Measurements from ENCODE around the gene MAPK8IP3.

Gene MAPK8IP3

DNA sequence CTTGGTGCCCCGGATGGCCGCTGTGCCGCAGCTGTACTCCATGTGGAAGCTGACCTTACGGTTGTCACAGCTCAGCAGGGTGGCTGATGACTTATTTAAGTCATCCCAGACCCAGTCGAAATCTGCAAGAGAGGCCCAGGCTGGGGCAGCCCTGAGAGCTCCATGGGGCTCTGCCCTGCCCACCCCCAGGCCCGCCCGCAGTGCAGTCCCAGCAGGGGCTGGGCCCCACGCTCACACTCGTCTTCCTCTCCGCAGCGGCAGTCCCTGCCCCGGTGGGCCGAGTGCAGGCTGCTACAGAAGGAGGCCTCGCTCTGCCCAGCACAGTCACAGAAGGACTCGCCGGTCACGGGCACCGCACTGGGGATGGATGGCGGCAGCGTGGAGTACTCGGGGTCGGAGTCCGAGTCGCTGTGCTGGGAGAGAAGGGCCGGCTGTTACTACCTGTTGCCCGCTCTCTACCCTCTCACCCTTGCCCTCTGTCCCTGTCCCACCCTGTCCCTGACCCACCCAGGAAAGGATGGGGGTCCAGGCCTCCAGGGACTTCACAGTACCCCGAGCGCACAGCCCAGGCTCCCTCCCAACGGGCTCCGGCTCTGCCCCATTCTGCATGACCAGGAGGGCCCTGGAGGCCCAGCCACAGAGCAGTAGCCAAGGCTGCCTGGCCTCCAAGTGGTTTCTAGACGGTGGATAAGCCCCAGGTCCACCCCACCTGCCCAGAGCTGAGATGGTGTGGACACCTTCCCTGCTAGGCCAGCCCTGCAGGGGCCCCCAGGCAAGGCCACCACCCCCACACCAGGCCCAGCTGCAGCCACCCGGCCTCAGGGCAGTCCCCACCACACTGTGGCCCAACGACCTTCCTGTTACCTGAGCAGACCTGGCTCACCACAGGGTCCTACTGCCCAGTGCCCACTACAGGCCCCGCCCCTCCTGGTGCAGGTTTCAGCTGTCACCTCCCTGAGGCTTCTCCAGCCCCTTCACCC, 72.5 kb downstream of the MAPK8IP3 start:
- Histone ChIP-seq H3K79me2 (ENCODE audit: insufficient read depth, low read length) (peaks cover 67% of the 10 kb centered on the region), H4K20me1 (ENCODE audit: insufficient read depth, low read length) (peaks cover 75% of the 10 kb centered on the region), H3K27ac (ENCODE audit: low read length) (no peak overlapping the region), H3K27me3 (ENCODE audit: insufficient read depth, low read length, poor library complexity) (no peaks in the 10 kb centered on the region), H3K36me3 (ENCODE audit: insufficient read depth, low read length) (peaks cover 70% of the 10 kb centered on the region), H3K4me1 (ENCODE audit: insufficient read depth, low read length) (peaks cover 44% of the 10 kb centered on the region), H3K9ac (ENCODE audit: low read depth, low read length) (no peak overlapping the region), H2AFZ (ENCODE audit: low read depth, low read length) (no peak overlapping the region), H3K4me2 (ENCODE audit: insufficient read depth, low read length) (no peak overlapping the region), H3K4me3 (ENCODE audit: low read depth in 1 of 2, low read length in 2 of 2) (no peak overlapping the region), H3K9me3 (ENCODE audit: insufficient read depth, low read length, severe bottlenecking) (no peaks in the 10 kb centered on the region)
- no peak for DNase-seq
- ATAC-seq (ENCODE audit: insufficient read depth, low read depth), result no peak
- TF ChIP-seq EZH2 (IDR thresholded peaks at IDR 0.05; ENCODE audit: borderline replicate concordance, low read depth, low read length, severe bottlenecking), result no peak
- TF ChIP-seq, protein P1, sequence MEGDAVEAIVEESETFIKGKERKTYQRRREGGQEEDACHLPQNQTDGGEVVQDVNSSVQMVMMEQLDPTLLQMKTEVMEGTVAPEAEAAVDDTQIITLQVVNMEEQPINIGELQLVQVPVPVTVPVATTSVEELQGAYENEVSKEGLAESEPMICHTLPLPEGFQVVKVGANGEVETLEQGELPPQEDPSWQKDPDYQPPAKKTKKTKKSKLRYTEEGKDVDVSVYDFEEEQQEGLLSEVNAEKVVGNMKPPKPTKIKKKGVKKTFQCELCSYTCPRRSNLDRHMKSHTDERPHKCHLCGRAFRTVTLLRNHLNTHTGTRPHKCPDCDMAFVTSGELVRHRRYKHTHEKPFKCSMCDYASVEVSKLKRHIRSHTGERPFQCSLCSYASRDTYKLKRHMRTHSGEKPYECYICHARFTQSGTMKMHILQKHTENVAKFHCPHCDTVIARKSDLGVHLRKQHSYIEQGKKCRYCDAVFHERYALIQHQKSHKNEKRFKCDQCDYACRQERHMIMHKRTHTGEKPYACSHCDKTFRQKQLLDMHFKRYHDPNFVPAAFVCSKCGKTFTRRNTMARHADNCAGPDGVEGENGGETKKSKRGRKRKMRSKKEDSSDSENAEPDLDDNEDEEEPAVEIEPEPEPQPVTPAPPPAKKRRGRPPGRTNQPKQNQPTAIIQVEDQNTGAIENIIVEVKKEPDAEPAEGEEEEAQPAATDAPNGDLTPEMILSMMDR (IDR thresholded peaks at IDR 0.05; ENCODE audit: borderline replicate concordance, extremely low read depth, low read length, poor library complexity, severe bottlenecking), result no peak

- Histone ChIP-seq H3K27ac (ENCODE audit: low read length) (no peak overlapping the region), H3K36me3 (ENCODE audit: insufficient read depth, low read length) (peaks cover 70% of the 10 kb centered on the region), H3K9me3 (ENCODE audit: insufficient read depth, low read length, severe bottlenecking) (no peaks in the 10 kb centered on the region), H3K4me3 (ENCODE audit: low read depth in 1 of 2, low read length in 2 of 2) (no peak overlapping the region), H3K4me1 (ENCODE audit: insufficient read depth, low read length) (peaks cover 45% of the 10 kb centered on the region), H2AFZ (ENCODE audit: low read depth, low read length) (no peak overlapping the region), H3K4me2 (ENCODE audit: insufficient read depth, low read length) (no peak overlapping the region), H4K20me1 (ENCODE audit: insufficient read depth, low read length) (peaks cover 75% of the 10 kb centered on the region), H3K79me2 (ENCODE audit: insufficient read depth, low read length) (peaks cover 66% of the 10 kb centered on the region), H3K9ac (ENCODE audit: low read depth, low read length) (peak overlapping the region; percentile 17; the same call in 1 of the 2 replicates), H3K27me3 (ENCODE audit: insufficient read depth, low read length, poor library complexity) (no peaks in the 10 kb centered on the region)
- TF ChIP-seq, protein P1 (IDR thresholded peaks at IDR 0.05; ENCODE audit: borderline replicate concordance, extremely low read depth, low read length, poor library complexity, severe bottlenecking), result no peak
- no peak for TF ChIP-seq EZH2 (IDR thresholded peaks at IDR 0.05; ENCODE audit: borderline replicate concordance, low read depth, low read length, severe bottlenecking)
- no peak for ATAC-seq (ENCODE audit: insufficient read depth, low read depth)
- DNase-seq, result no peak
Observed at GRCh38 chr16:1779234-1779701, 73.3 kb downstream of the MAPK8IP3 start.

GRCh38 chr16:1779741-1780676, 74.0 kb downstream of the MAPK8IP3 start:
- H3K36me3 ChIP-seq (ENCODE audit: insufficient read depth, low read length), result peaks cover 68% of the 10 kb centered on the region
- peaks cover 44% of the 10 kb centered on the region for H3K4me1 ChIP-seq (ENCODE audit: insufficient read depth, low read length)
- ATAC-seq (ENCODE audit: insufficient read depth, low read depth) (no peak), DNase-seq (no peak)
- H3K4me2 ChIP-seq (ENCODE audit: insufficient read depth, low read length), result peak overlapping the region; percentile 95
- peak overlapping the region; percentile 17; the same call in 1 of the 2 replicates for H3K9ac ChIP-seq (ENCODE audit: low read depth, low read length)
- no peaks in the 10 kb centered on the region for H3K27me3 ChIP-seq (ENCODE audit: insufficient read depth, low read length, poor library complexity)
- TF ChIP-seq EZH2 (IDR thresholded peaks at IDR 0.05; ENCODE audit: borderline replicate concordance, low read depth, low read length, severe bottlenecking), result no peak
- TF ChIP-seq, protein P1 (IDR thresholded peaks at IDR 0.05; ENCODE audit: borderline replicate concordance, extremely low read depth, low read length, poor library complexity, severe bottlenecking), result no peak
- no peak overlapping the region for H2AFZ ChIP-seq (ENCODE audit: low read depth, low read length)
- H4K20me1 ChIP-seq (ENCODE audit: insufficient read depth, low read length), result peaks cover 74% of the 10 kb centered on the region
- H3K79me2 ChIP-seq (ENCODE audit: insufficient read depth, low read length), result peaks cover 66% of the 10 kb centered on the region
- no peak overlapping the region for H3K27ac ChIP-seq (ENCODE audit: low read length)
- H3K9me3 ChIP-seq (ENCODE audit: insufficient read depth, low read length, severe bottlenecking), result no peaks in the 10 kb centered on the region
- H3K4me3 ChIP-seq (ENCODE audit: low read depth in 1 of 2, low read length in 2 of 2), result no peak overlapping the region

Data from DND-41 (cell line).